WTC11 (cell line): ENCODE data around the gene TRMT112. TPM values are rescaled to one million over a fixed set of nuclear protein-coding genes. Genes with fewer than 3 reads are reported as not detected.

Experiments used
- ATAC-seq: fragments of 200-7000 bp; cut with Tn5 transposase; 2 replicates; pipeline ENCODE4 v1.10.0; 2021; ENCODE audit warnings: mild to moderate bottlenecking, moderate library complexity
- CTCF ChIA-PET: fragments of 300-600 bp; sonication (Branson Sonifier 250); formaldehyde crosslinking; loops from one replicate; lab custom pipeline; 2021; ENCODE audit warnings: antibody characterized with exemption; lab: Charles Lee
- POLR2A ChIA-PET: fragments of 350-600 bp; sonication (Branson Sonifier 250); formaldehyde crosslinking; loops from one replicate; lab custom pipeline; 2021; ENCODE audit warnings: antibody characterized with exemption; lab: Charles Lee
- DNase-seq: peaks from one replicate; pipeline ENCODE4 v3.0.0; 2021; ENCODE audit warnings: low spot score
- H3K27ac Mint-ChIP-seq: 2 replicates; pipeline ENCODE4 v1.8.0; 2021; ENCODE audit warnings: mixed read lengths
- H3K27me3 Mint-ChIP-seq: 2 replicates; pipeline ENCODE4 v1.8.0; 2021; ENCODE audit warnings: low read depth, mild to moderate bottlenecking, moderate library complexity, mixed read lengths
- H3K36me3 Mint-ChIP-seq: 2 replicates; pipeline ENCODE4 v1.8.0; 2021; ENCODE audit warnings: mixed read lengths
- H3K4me1 Mint-ChIP-seq: 2 replicates; pipeline ENCODE4 v1.8.0; 2022; ENCODE audit warnings: mixed read lengths
- H3K4me3 Mint-ChIP-seq: 2 replicates; pipeline ENCODE4 v1.8.0; 2021; ENCODE audit warnings: mild to moderate bottlenecking, moderate library complexity, mixed read lengths
- H3K9me3 Mint-ChIP-seq: 2 replicates; pipeline ENCODE4 v1.8.0; 2021; ENCODE audit warnings: mixed read lengths
- AFF4 ChIP-seq: sonication (generic); formaldehyde crosslinking; IDR thresholded peaks from 2 replicates; pipeline ENCODE4 v1.8.1; 2023; ENCODE audit warnings: mild to moderate bottlenecking, missing genetic modification reagents, borderline replicate concordance
- AR ChIP-seq: fragments of 250-450 bp; sonication (Bioruptor Pico); IDR thresholded peaks from 2 replicates; pipeline ENCODE4 v1.9.0; 2021; ENCODE audit warnings: mild to moderate bottlenecking
- ERG ChIP-seq: fragments of 250-450 bp; sonication (Bioruptor Pico); IDR thresholded peaks from 2 replicates; pipeline ENCODE4 v1.8.0; 2021; ENCODE audit warnings: mild to moderate bottlenecking
- FOXP1 ChIP-seq: sonication (generic); formaldehyde crosslinking; IDR thresholded peaks from 2 replicates; pipeline ENCODE4 v1.8.0; 2022; ENCODE audit warnings: missing genetic modification reagents, mild to moderate bottlenecking, moderate library complexity, borderline replicate concordance
- IRF1 ChIP-seq: sonication (generic); formaldehyde crosslinking; IDR thresholded peaks from 2 replicates; pipeline ENCODE4 v1.8.0; 2023; ENCODE audit warnings: missing genetic modification reagents
- JAZF1 ChIP-seq: fragments of 250-450 bp; sonication (Bioruptor Pico); IDR thresholded peaks from 2 replicates; pipeline ENCODE4 v1.9.0; 2021; ENCODE audit warnings: moderate library complexity, mild to moderate bottlenecking, inconsistent platforms
- JUN ChIP-seq: sonication (generic); formaldehyde crosslinking; IDR thresholded peaks from 2 replicates; pipeline ENCODE4 v1.8.0; 2023; ENCODE audit warnings: mild to moderate bottlenecking, missing genetic modification reagents
- NFATC4 ChIP-seq: fragments of 250-450 bp; sonication (Bioruptor Pico); IDR thresholded peaks from 2 replicates; pipeline ENCODE4 v1.9.0; 2021; ENCODE audit warnings: mild to moderate bottlenecking
- NR1H2 ChIP-seq: sonication (generic); formaldehyde crosslinking; IDR thresholded peaks from 2 replicates; pipeline ENCODE4 v1.9.0; 2021; ENCODE audit warnings: mild to moderate bottlenecking, moderate library complexity, missing genetic modification reagents
- RELA ChIP-seq: sonication (generic); formaldehyde crosslinking; IDR thresholded peaks from 2 replicates; pipeline ENCODE4 v1.8.1; 2022; ENCODE audit warnings: missing genetic modification reagents, mild to moderate bottlenecking, borderline replicate concordance
- RORB ChIP-seq: fragments of 250-450 bp; sonication (Bioruptor Pico); IDR thresholded peaks from 2 replicates; pipeline ENCODE4 v1.9.0; 2021; ENCODE audit warnings: mild to moderate bottlenecking
- SMAD3 ChIP-seq: sonication (generic); formaldehyde crosslinking; IDR thresholded peaks from 2 replicates; pipeline ENCODE4 v1.8.0; 2022; ENCODE audit warnings: missing genetic modification reagents, mild to moderate bottlenecking, borderline replicate concordance
- SOX15 ChIP-seq: fragments of 250-450 bp; sonication (Bioruptor Pico); IDR thresholded peaks from 2 replicates; pipeline ENCODE4 v1.9.0; 2021; ENCODE audit warnings: mild to moderate bottlenecking
- TCF7 ChIP-seq: sonication (generic); formaldehyde crosslinking; IDR thresholded peaks from 2 replicates; pipeline ENCODE4 v1.8.0; 2022; ENCODE audit warnings: mild to moderate bottlenecking, low read depth, missing genetic modification reagents, moderate library complexity
- ZNF138 ChIP-seq: sonication (generic); formaldehyde crosslinking; conservative IDR thresholded peaks from 2 replicates; pipeline ENCODE4 v1.8.1; 2022; ENCODE audit warnings: mild to moderate bottlenecking, moderate library complexity, missing genetic modification reagents
- ZNF317 ChIP-seq: sonication (generic); formaldehyde crosslinking; IDR thresholded peaks from 2 replicates; pipeline ENCODE4 v1.8.1; 2023; ENCODE audit warnings: low read depth, mild to moderate bottlenecking, moderate library complexity, missing genetic modification reagents, borderline replicate concordance
- ZNF416 ChIP-seq: fragments of 250-450 bp; sonication (Bioruptor Pico); IDR thresholded peaks from 2 replicates; pipeline ENCODE4 v1.9.0; 2021; ENCODE audit warnings: mild to moderate bottlenecking, inconsistent platforms
- ZNF423 ChIP-seq: fragments of 250-450 bp; sonication (Bioruptor Pico); IDR thresholded peaks from 2 replicates; pipeline ENCODE4 v2.1.2; 2022; ENCODE audit warnings: mild to moderate bottlenecking, moderate library complexity
- total RNA-seq: library from RNA; stranded (reverse); gene quantifications from 3 replicates; pipeline ENCODE4 v1.2.3, GENCODE V29; 2021

The TRMT112 gene
- total RNA-seq, 1 experiment from 2014 or later = 285 TPM

- Mint-ChIP-seq H3K27me3 (peaks cover 11% of the 10 kb centered on the region; the same call in 1 of the 2 replicates), H3K4me1 (peaks cover 10% of the 10 kb centered on the region), H3K4me3 (no peak overlapping the region), H3K27ac (peak overlapping the region; percentile 11), H3K36me3 (no peaks in the 10 kb centered on the region), H3K9me3 (0 out of 2 replicates have a peak, but pooled peaks cover 3% of the 10 kb centered on the region)
- DNase-seq (peak; percentile 65), ATAC-seq (peak; percentile 79)
- TF ChIP-seq ZNF416 (CRISPR knock-in tag) (no peak), ZNF423 (CRISPR knock-in tag) (peak; percentile 61), AR (CRISPR knock-in tag) (no peak), FOXP1 (CRISPR knock-in tag) (0 out of 2 replicates have a peak, but pooled peaks have one; percentile 41), SOX15 (CRISPR knock-in tag) (no peak), NR1H2 (CRISPR knock-in tag) (no peak), NFATC4 (no peak), RELA (CRISPR knock-in tag) (peak; percentile 73; the same call in 1 of the 2 replicates)
- ChIA-PET CTCF (interaction anchor here (0.7 to 4.8 kb wide), 30 partner anchors 8 to 556 kb away, joined by 3 to 118 read pairs (median 6); partner anchors contain the start of genes BAD, CCDC88B, ESRRA and PLCB3), POLR2A (interaction anchor here (1.0 kb wide), 1 partner anchor 15 kb away, joined by 6 read pairs; the partner anchor contains the start of genes PRDX5 and TRMT112)
Measured at GRCh38 chr11:64331569-64332371, 14.4 kb upstream of the TRMT112 start.

GRCh38 chr11:64330888-64331287 is 13.5 kb upstream of the TRMT112 start:
- ATAC-seq (no peak), DNase-seq (peak; percentile 11)
- ChIA-PET POLR2A (interaction anchor here (1.0 kb wide), 1 partner anchor 14 kb away, joined by 6 read pairs; the partner anchor contains the start of genes PRDX5 and TRMT112), CTCF (interaction anchor here (0.5 to 4.8 kb wide), 22 partner anchors 11 to 557 kb away, joined by 3 to 118 read pairs (median 6); partner anchors contain the start of genes BAD, CCDC88B, ESRRA and PRDX5)
- peaks cover 10% of the 10 kb centered on the region for H3K4me1 Mint-ChIP-seq
- no peak for TF ChIP-seq TCF7 (CRISPR knock-in tag)
- TF ChIP-seq RORB = no peak
- peak; percentile 33; the same call in 1 of the 2 replicates for TF ChIP-seq ZNF423 (CRISPR knock-in tag)
- H3K4me3 Mint-ChIP-seq = no peak overlapping the region
- H3K27me3 Mint-ChIP-seq = peaks cover 14% of the 10 kb centered on the region; the same call in 1 of the 2 replicates
- no peaks in the 10 kb centered on the region for H3K36me3 Mint-ChIP-seq
- H3K27ac Mint-ChIP-seq = no peak overlapping the region
- H3K9me3 Mint-ChIP-seq = 0 out of 2 replicates have a peak, but pooled peaks cover 3% of the 10 kb centered on the region

- Mint-ChIP-seq H3K36me3 (no peaks in the 10 kb centered on the region), H3K4me3 (no peak overlapping the region), H3K27ac (no peak overlapping the region), H3K4me1 (peaks cover 17% of the 10 kb centered on the region), H3K9me3 (0 out of 2 replicates have a peak, but pooled peaks cover 3% of the 10 kb centered on the region), H3K27me3 (peaks cover 9% of the 10 kb centered on the region; the same call in 1 of the 2 replicates)
- ChIA-PET POLR2A (no interaction called here), CTCF (interaction anchor here (1.2 to 1.6 kb wide), 2 partner anchors 10 to 27 kb away, joined by 5 read pairs; partner anchors contain the start of genes PRDX5 and TRMT112)
- ATAC-seq (no peak), DNase-seq (no peak)
- no peak for TF ChIP-seq AFF4 (CRISPR knock-in tag)
- TF ChIP-seq JUN (CRISPR knock-in tag) = no peak
- TF ChIP-seq SMAD3 = no peak
- TF ChIP-seq JAZF1 (CRISPR knock-in tag) = no peak
- TF ChIP-seq ERG (CRISPR knock-in tag) = no peak
- TF ChIP-seq ZNF138 (CRISPR knock-in tag) = no peak
- TF ChIP-seq IRF1 (CRISPR knock-in tag) = no peak
- no peak for TF ChIP-seq ZNF317
- no peak for TF ChIP-seq ZNF423 (CRISPR knock-in tag)
Measured at GRCh38 chr11:64327993-64328392, 10.6 kb upstream of the TRMT112 start.
